Measurements from ENCODE around the gene LMNTD2. TPM values are rescaled to one million over a fixed set of nuclear protein-coding genes. Genes with fewer than 3 reads are reported as not detected.

The LMNTD2 gene
- 3.4 and 7.3 TPM in 2 replicates for total RNA-seq
- 15.9 and 19.1 TPM in 2 replicates for polyA plus RNA-seq

- WGBS (ENCODE audit: low lambda C conversion rate, missing lambda C conversion rate) = 2% methylated on average over 38 of the region's 95 CpGs
- Histone ChIP-seq H3K9me3 (ENCODE audit: low read depth) (no peaks in the 10 kb centered on the region), H3K79me2 (peaks cover 17% of the 10 kb centered on the region), H3K27me3 (peaks cover 23% of the 10 kb centered on the region), H3K27ac (peak within 1 kb of the TSS; percentile 96), H4K20me1 (ENCODE audit: insufficient read depth, poor library complexity, severe bottlenecking) (no peaks in the 10 kb centered on the region), H3K4me3 (peak within 1 kb of the TSS; percentile 69), H2AFZ (peak within 1 kb of the TSS; percentile 60), H3K36me3 (replicated peaks; ENCODE audit: insufficient read depth, low read depth) (no peaks in the 10 kb centered on the region), H3K4me1 (ENCODE audit: insufficient read depth) (peaks cover 28% of the 10 kb centered on the region), H3K4me2 (peak within 1 kb of the TSS; percentile 97), H3K9me2 (replicated peaks; ENCODE audit: insufficient read depth) (no peaks in the 10 kb centered on the region)
- DNase-seq (ENCODE audit: low spot score) = peak; percentile 98
- TF ChIP-seq CTCF (IDR thresholded peaks at IDR 0.05; ENCODE audit: poor library complexity) = no peak
- TF ChIP-seq EZH2phosphoT487 (IDR thresholded peaks at IDR 0.05; ENCODE audit: low read depth, severe bottlenecking, unreplicated experiment) = no peak
- no peak for TF ChIP-seq EZH2 (IDR thresholded peaks at IDR 0.05; ENCODE audit: borderline replicate concordance)
These were observed at the start of gene LMNTD2, which contains the start of gene RASSF7 for GRCh38 chr11:560305-561147. TSS of gene LMNTD2 (minus strand) at chr11:560738. CDS start at chr11:560716, 22 bp downstream. TSS of gene RASSF7 (plus strand) at chr11:560970. CDS start at chr11:561769, 799 bp downstream.

GRCh38 chr11:609341-609811, 48.8 kb upstream of the LMNTD2 start:
- Histone ChIP-seq H3K79me2 (no peaks in the 10 kb centered on the region), H4K20me1 (ENCODE audit: insufficient read depth, poor library complexity, severe bottlenecking) (peaks cover 17% of the 10 kb centered on the region), H3K4me1 (ENCODE audit: insufficient read depth) (peaks cover 5% of the 10 kb centered on the region), H3K4me3 (no peak overlapping the region), H2AFZ (no peak overlapping the region), H3K27me3 (no peaks in the 10 kb centered on the region), H3K9me2 (replicated peaks; ENCODE audit: insufficient read depth) (no peaks in the 10 kb centered on the region), H3K36me3 (replicated peaks; ENCODE audit: insufficient read depth, low read depth) (no peaks in the 10 kb centered on the region), H3K27ac (no peak overlapping the region), H3K4me2 (no peak overlapping the region), H3K9me3 (ENCODE audit: low read depth) (no peaks in the 10 kb centered on the region)
- TF ChIP-seq CTCF (IDR thresholded peaks at IDR 0.05; ENCODE audit: poor library complexity) (no peak), EZH2phosphoT487 (IDR thresholded peaks at IDR 0.05; ENCODE audit: low read depth, severe bottlenecking, unreplicated experiment) (no peak), EZH2 (IDR thresholded peaks at IDR 0.05; ENCODE audit: borderline replicate concordance) (no peak)
- 94% methylated on average over 18 of the region's 28 CpGs for WGBS (ENCODE audit: low lambda C conversion rate, missing lambda C conversion rate)
- DNase-seq (ENCODE audit: low spot score) = no peak

GRCh38 chr11:608791-609251, 48.3 kb upstream of the LMNTD2 start:
- Histone ChIP-seq H3K27ac (no peak overlapping the region), H3K9me3 (ENCODE audit: low read depth) (no peaks in the 10 kb centered on the region), H3K79me2 (no peaks in the 10 kb centered on the region), H3K36me3 (replicated peaks; ENCODE audit: insufficient read depth, low read depth) (no peaks in the 10 kb centered on the region), H3K4me1 (ENCODE audit: insufficient read depth) (peaks cover 2% of the 10 kb centered on the region), H3K4me3 (no peak overlapping the region), H3K9me2 (replicated peaks; ENCODE audit: insufficient read depth) (no peaks in the 10 kb centered on the region), H3K27me3 (no peaks in the 10 kb centered on the region), H4K20me1 (ENCODE audit: insufficient read depth, poor library complexity, severe bottlenecking) (peaks cover 12% of the 10 kb centered on the region), H2AFZ (no peak overlapping the region), H3K4me2 (no peak overlapping the region)
- TF ChIP-seq CTCF (IDR thresholded peaks at IDR 0.05; ENCODE audit: poor library complexity) (no peak), EZH2phosphoT487 (IDR thresholded peaks at IDR 0.05; ENCODE audit: low read depth, severe bottlenecking, unreplicated experiment) (no peak), EZH2 (IDR thresholded peaks at IDR 0.05; ENCODE audit: borderline replicate concordance) (no peak)
- no peak for DNase-seq (ENCODE audit: low spot score)
- 93% methylated on average over 25 of the region's 28 CpGs for WGBS (ENCODE audit: low lambda C conversion rate, missing lambda C conversion rate)
